PC-3 (cell line): Measurements from ENCODE around the gene CHID1. TPM values are rescaled to one million over a fixed set of nuclear protein-coding genes. Genes with fewer than 3 reads are reported as not detected.

Experiments
- ATAC-seq: fragments of 200-7000 bp; cut with Tn5 transposase; 2 replicates; pipeline ENCODE4 v1.9.1; 2020; ENCODE audit warnings: mild to moderate bottlenecking, moderate library complexity
- BruUV-seq: library from RNA; stranded (reverse); fragments of 400-500 nt; replicated peaks from 2 replicates; lab custom pipeline; 2021; lab: Mats Ljungman, UMichigan
- CTCF ChIA-PET: fragments of 300-600 bp; sonication (Branson Sonifier 250); formaldehyde crosslinking; loops from one replicate; lab custom pipeline; 2022; ENCODE audit warnings: antibody characterized with exemption; lab: Charles Lee
- POLR2A ChIA-PET: fragments of 300-600 bp; sonication (Branson Sonifier 250); formaldehyde crosslinking; loops from one replicate; lab custom pipeline; 2022; ENCODE audit warnings: antibody characterized with exemption; ENCODE audit not compliant: unreplicated experiment; lab: Charles Lee
- DNase-seq: peaks from one replicate; pipeline ENCODE4 v3.0.0-alpha.2; 2015
- H2AFZ ChIP-seq: fragments of 300-600 bp; sonication (generic); 2 replicates; pipeline ENCODE4 v1.6.0; 2016; ENCODE audit warnings: antibody characterized with exemption, low read length
- H3F3A ChIP-seq: fragments of 300-600 bp; sonication (generic); one replicate; pipeline ENCODE4 v1.6.0; 2017; ENCODE audit warnings: antibody characterized with exemption, low read length, control low read depth, mild to moderate bottlenecking; ENCODE audit not compliant: unreplicated experiment
- H3K27ac ChIP-seq: fragments of 300-600 bp; sonication (generic); 2 replicates; pipeline ENCODE4 v1.5.1; 2016; ENCODE audit warnings: mild to moderate bottlenecking, low read length
- H3K27me3 ChIP-seq: fragments of 300-600 bp; sonication (generic); 2 replicates; pipeline ENCODE4 v1.6.1; 2016; ENCODE audit warnings: low read length, mixed read lengths
- H3K36me3 ChIP-seq: fragments of 300-600 bp; sonication (generic); 2 replicates; pipeline ENCODE4 v1.6.1; 2016; ENCODE audit warnings: low read depth, mixed run types, low read length, mixed read lengths
- H3K4me1 ChIP-seq: fragments of 300-600 bp; sonication (generic); 2 replicates; pipeline ENCODE4 v1.5.1; 2016; ENCODE audit warnings: low read length; ENCODE audit not compliant: insufficient read depth
- H3K4me2 ChIP-seq: fragments of 300-600 bp; sonication (generic); 2 replicates; pipeline ENCODE4 v1.6.0; 2016; ENCODE audit warnings: low read length
- H3K4me3 ChIP-seq: fragments of 300-600 bp; sonication (generic); 2 replicates; pipeline ENCODE4 v1.5.1; 2016; ENCODE audit warnings: mild to moderate bottlenecking, low read length, mixed read lengths
- H3K79me2 ChIP-seq: fragments of 300-600 bp; sonication (generic); 2 replicates; pipeline ENCODE4 v1.6.1; 2017; ENCODE audit warnings: low read length, mixed read lengths
- H3K9ac ChIP-seq: fragments of 300-600 bp; sonication (generic); 2 replicates; pipeline ENCODE4 v1.6.0; 2016; ENCODE audit warnings: mild to moderate bottlenecking, low read length
- H3K9me2 ChIP-seq: fragments of 300-600 bp; sonication (generic); replicated peaks from 2 replicates; pipeline ENCODE4 v1.6.1; 2016; ENCODE audit warnings: mixed run types, low read length, mixed read lengths
- H3K9me3 ChIP-seq: fragments of 300-600 bp; sonication (generic); 2 replicates; pipeline ENCODE4 v1.6.1; 2016; ENCODE audit warnings: low read length, mixed read lengths
- H4K20me1 ChIP-seq: fragments of 300-600 bp; sonication (generic); 2 replicates; pipeline ENCODE4 v1.6.1; 2016; ENCODE audit warnings: low read length, mixed read lengths
- EZH2 ChIP-seq: fragments of 300-600 bp; sonication (generic); IDR thresholded peaks from one replicate; pipeline ENCODE4 v1.6.1; 2017; ENCODE audit warnings: antibody characterized with exemption, mild to moderate bottlenecking, low read length; ENCODE audit not compliant: unreplicated experiment
- EZH2phosphoT487 ChIP-seq: fragments of 300-600 bp; sonication (generic); IDR thresholded peaks from 2 replicates; pipeline ENCODE4 v1.6.1; 2018; ENCODE audit warnings: mild to moderate bottlenecking, antibody characterized with exemption, low read length, borderline replicate concordance
- intact Hi-C: fragments of 100-400 bp; cut with micrococcal nuclease; formaldehyde crosslinking; loops from 2 replicates; pipeline ENCODE4 v1.9.0; 2023
- total RNA-seq: library from RNA; depleted of rRNA; stranded (reverse); fragments of >200 nt; gene quantifications from 2 replicates; pipeline ENCODE4 v1.2.3, GENCODE V29; 2014
- TF ChIP-seq, protein P1 (sequence below): fragments of 300-600 bp; sonication (generic); conservative IDR thresholded peaks from 2 replicates; pipeline ENCODE4 v1.5.1; 2017; ENCODE audit warnings: antibody characterized with exemption, low read depth, mild to moderate bottlenecking, low read length

Gene CHID1
- total RNA-seq, 1 experiment from 2014 or later: 70.2 TPM

DNA sequence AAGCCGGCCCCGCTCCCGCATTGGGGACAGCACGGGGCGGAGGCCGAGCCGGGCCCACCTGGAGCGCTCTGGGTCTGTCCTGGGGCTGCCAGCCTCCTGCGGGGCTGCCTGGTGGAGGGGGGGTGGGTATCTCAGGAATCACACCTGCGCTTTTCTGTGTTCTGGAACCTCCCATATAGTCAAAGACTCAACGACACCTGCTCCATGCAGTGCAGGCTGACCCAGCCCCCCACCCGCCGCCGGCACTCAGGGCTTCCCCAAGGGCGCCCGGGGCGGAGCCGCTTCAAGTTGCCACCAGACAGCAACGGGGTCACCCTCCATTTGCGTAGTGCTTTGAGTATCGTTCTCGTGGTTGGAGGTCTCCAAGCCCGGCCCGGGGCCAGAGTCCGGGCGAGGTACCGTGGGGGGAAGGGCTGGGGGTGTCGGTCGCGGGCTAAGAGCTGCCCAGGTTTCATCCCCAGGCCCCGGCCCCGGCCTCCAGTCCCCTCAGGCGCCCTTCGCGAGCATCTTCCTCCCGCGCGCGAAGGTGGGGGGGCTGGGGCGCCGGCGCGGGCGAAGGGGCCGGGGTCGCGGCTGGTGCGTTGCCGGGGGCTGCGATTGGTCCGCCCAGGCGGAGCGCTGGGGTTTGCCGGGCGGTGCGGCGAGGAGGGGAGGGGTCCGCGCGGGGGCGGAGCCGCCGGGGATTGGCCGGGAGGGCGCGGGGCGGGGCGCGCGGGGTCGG is 61.3 kb downstream of the CHID1 start:
- no peak overlapping the region for H3K4me2 ChIP-seq
- no TSS peak for BruUV-seq
- no peak for ATAC-seq

DNA sequence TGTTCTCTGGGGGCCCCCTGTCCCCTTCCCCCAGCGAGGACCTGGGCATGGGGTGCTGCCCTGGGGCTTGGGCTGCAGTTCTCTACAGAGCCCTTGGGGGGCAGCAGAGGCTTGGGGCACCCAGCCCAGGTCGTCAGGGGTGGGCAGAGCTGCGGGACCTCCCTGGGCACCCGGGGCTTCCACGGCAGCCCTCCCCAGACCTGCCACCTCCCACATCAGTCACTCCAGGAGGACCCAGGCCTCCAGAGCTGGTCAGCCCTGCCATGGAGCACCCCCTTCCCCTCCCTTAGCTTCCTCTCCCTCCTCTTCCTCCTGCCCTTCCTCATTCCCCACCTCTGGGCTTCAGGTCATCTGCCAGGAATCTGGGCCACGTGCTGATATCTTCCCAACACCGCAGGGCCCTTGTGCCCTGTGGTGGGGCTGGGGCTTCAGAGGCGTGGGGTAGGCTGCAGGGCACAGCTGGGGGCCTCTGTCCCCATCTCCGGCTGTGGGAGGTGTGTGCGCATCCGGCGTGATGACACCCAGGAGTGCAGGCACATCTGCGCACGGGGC is 62.2 kb downstream of the CHID1 start:
- H3K27ac ChIP-seq: no peak overlapping the region
- intact Hi-C loops: no loop called here
- H3K4me1 ChIP-seq: peaks cover 32% of the 10 kb centered on the region
- H3K79me2 ChIP-seq: peaks cover 38% of the 10 kb centered on the region
- DNase-seq (no peak), ATAC-seq (no peak)
- ChIA-PET POLR2A (no interaction called here), CTCF (no interaction called here)
- H3K4me2 ChIP-seq: no peak overlapping the region
- H2AFZ ChIP-seq: no peak overlapping the region
- H4K20me1 ChIP-seq: no peaks in the 10 kb centered on the region; the same call in 1 of the 2 replicates
- H3K9me3 ChIP-seq: no peaks in the 10 kb centered on the region
- no peaks in the 10 kb centered on the region for H3K27me3 ChIP-seq
- TF ChIP-seq, protein P1, sequence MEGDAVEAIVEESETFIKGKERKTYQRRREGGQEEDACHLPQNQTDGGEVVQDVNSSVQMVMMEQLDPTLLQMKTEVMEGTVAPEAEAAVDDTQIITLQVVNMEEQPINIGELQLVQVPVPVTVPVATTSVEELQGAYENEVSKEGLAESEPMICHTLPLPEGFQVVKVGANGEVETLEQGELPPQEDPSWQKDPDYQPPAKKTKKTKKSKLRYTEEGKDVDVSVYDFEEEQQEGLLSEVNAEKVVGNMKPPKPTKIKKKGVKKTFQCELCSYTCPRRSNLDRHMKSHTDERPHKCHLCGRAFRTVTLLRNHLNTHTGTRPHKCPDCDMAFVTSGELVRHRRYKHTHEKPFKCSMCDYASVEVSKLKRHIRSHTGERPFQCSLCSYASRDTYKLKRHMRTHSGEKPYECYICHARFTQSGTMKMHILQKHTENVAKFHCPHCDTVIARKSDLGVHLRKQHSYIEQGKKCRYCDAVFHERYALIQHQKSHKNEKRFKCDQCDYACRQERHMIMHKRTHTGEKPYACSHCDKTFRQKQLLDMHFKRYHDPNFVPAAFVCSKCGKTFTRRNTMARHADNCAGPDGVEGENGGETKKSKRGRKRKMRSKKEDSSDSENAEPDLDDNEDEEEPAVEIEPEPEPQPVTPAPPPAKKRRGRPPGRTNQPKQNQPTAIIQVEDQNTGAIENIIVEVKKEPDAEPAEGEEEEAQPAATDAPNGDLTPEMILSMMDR: peak; percentile 75
- no peak for TF ChIP-seq EZH2
- no peaks in the 10 kb centered on the region; the same call in 1 of the 2 replicates for H3K36me3 ChIP-seq
- no peak overlapping the region for H3K9ac ChIP-seq
- BruUV-seq: no TSS peak
- H3F3A ChIP-seq: no peaks in the 10 kb centered on the region
- no peak overlapping the region for H3K4me3 ChIP-seq
- no peaks in the 10 kb centered on the region for H3K9me2 ChIP-seq

More for the DNA sequence above, 61.3 kb downstream of the CHID1 start:
- Histone ChIP-seq H3K27ac (no peak overlapping the region), H3K4me1 (peaks cover 24% of the 10 kb centered on the region), H3K4me3 (no peak overlapping the region), H3F3A (no peaks in the 10 kb centered on the region), H4K20me1 (no peaks in the 10 kb centered on the region; the same call in 1 of the 2 replicates), H3K27me3 (no peaks in the 10 kb centered on the region), H3K9ac (no peak overlapping the region), H3K36me3 (no peaks in the 10 kb centered on the region; the same call in 1 of the 2 replicates), H2AFZ (no peak overlapping the region), H3K9me2 (no peaks in the 10 kb centered on the region), H3K9me3 (no peaks in the 10 kb centered on the region), H3K79me2 (peaks cover 32% of the 10 kb centered on the region)
- TF ChIP-seq EZH2phosphoT487 (no peak), EZH2 (no peak)
- TF ChIP-seq, protein P1: no peak
- no peak for DNase-seq
- ChIA-PET CTCF (no interaction called here), POLR2A (no interaction called here)
- intact Hi-C loops: no loop called here

DNA sequence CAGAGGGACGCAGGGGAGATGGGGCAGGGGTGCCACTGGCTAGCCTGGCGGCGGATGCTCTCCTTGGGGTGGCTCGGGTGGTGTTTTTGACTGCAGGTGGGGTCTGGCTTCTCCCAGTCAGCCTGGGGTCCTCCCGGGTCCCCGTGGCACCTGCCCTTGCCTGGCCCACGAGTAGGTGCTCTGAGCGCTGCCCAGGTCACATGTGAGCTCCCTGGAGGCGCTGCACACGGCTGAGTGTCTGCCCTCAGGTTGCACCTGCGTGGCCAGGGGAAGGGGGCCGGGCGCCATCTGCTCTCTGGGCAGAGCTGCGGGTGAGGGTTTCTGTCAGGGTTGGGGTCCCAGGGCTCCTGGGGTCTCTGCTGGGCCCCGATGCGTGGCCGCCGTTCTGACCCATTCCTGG is 62.7 kb downstream of the CHID1 start:
- Histone ChIP-seq H3K9me3 (no peaks in the 10 kb centered on the region), H4K20me1 (no peaks in the 10 kb centered on the region; the same call in 1 of the 2 replicates), H3K4me1 (peaks cover 33% of the 10 kb centered on the region), H3K27me3 (no peaks in the 10 kb centered on the region), H3K4me2 (no peak overlapping the region), H3K9me2 (no peaks in the 10 kb centered on the region), H3K36me3 (no peaks in the 10 kb centered on the region; the same call in 1 of the 2 replicates), H3K4me3 (no peak overlapping the region), H3K27ac (no peak overlapping the region), H3K9ac (no peak overlapping the region), H2AFZ (no peak overlapping the region), H3F3A (no peaks in the 10 kb centered on the region), H3K79me2 (peaks cover 42% of the 10 kb centered on the region)
- intact Hi-C loops: no loop called here
- DNase-seq: no peak
- CTCF ChIA-PET: no interaction called here
- no TSS peak for BruUV-seq
- POLR2A ChIA-PET: no interaction called here
- no peak for ATAC-seq
- no peak for TF ChIP-seq EZH2phosphoT487
- TF ChIP-seq EZH2: no peak
- TF ChIP-seq, protein P1: no peak
